NB4 (cell line): ENCODE data around the gene EHD2.

Experiments
- CTCF ChIP-seq: IDR thresholded peaks from one replicate; pipeline ENCODE4 v1.5.1; 2012; ENCODE audit warnings: low read depth, low read length
- TF ChIP-seq, protein P1 (sequence below): IDR thresholded peaks from 2 replicates; pipeline ENCODE4 v1.6.1; 2011; ENCODE audit warnings: low read depth, low read length

DNA sequence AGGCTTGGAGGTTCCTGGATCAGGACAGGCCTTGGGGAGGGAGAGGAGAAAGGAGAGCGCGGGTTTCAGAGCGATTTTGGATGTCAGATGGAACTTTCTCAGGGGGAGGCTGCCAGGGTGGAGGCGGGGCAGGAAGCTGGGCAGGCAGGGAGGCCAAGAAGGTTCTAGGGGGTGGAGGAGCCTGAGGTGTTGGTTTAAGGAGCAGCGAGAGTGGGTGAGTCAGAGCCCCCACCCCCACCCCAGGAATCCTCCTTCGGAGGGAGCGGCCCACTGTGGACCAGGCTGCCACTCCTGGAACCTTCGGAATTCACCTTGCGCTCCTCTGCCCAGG is 16.2 kb downstream of the EHD2 start:
- TF ChIP-seq CTCF: no peak
- TF ChIP-seq, protein P1, sequence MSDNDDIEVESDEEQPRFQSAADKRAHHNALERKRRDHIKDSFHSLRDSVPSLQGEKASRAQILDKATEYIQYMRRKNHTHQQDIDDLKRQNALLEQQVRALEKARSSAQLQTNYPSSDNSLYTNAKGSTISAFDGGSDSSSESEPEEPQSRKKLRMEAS: no peak
